SK-MEL-5 (cell line): Measurements from ENCODE around the gene REC114. TPM values are rescaled to one million over a fixed set of nuclear protein-coding genes. Genes with fewer than 3 reads are reported as not detected.
"Not testable (repeated sequence)": the region's sequence is repeated elsewhere in the genome, so short reads cannot be mapped to it uniquely, and the experiment has no call there.

Experiments
- DNase-seq: peaks from one replicate; pipeline ENCODE4 v3.0.0-alpha.2; 2016; ENCODE audit warnings: low read depth, low spot score
- in situ Hi-C: cut with HindIII; loops from 2 replicates; pipeline ENCODE4 v1.10.0; 2016; ENCODE audit warnings: low sequenced_read_pairs, high pct_unique_total_duplicates, low pct_unique_long_range_greater_than_20kb
- total RNA-seq: library from RNA; depleted of rRNA; stranded (reverse); fragments of >200 nt; shearing (Covaris generic); gene quantifications from 2 replicates; pipeline ENCODE4 v1.2.3, GENCODE V29; 2014

Gene REC114
- total RNA-seq, 1 experiment from 2014 or later: not detected

DNA sequence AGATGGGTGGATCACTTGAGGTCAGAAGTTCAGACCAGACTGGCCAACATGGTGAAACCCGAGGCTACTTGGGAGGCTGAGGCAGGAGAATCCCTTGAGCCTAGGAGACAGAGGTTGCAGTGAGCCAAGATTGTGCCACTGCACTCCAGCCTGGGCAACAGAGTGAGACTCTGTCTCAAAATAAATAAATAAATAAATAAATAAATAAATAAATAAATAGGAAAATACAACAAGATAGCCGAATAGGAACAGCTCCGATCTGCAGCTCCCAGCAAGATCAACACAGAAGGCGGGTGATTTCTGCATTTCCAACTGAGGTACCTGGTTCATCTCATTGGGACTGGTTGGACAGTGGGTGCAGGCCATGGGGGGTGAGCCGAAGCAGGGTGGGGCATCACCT lies 4.5 kb downstream of the REC114 start:
- DNase-seq, in situ Hi-C loops: not testable (repeated sequence)

GRCh38 chr15:73448158-73448758 lies 5.3 kb downstream of the REC114 start:
- in situ Hi-C loops, DNase-seq: not testable (repeated sequence)

DNA sequence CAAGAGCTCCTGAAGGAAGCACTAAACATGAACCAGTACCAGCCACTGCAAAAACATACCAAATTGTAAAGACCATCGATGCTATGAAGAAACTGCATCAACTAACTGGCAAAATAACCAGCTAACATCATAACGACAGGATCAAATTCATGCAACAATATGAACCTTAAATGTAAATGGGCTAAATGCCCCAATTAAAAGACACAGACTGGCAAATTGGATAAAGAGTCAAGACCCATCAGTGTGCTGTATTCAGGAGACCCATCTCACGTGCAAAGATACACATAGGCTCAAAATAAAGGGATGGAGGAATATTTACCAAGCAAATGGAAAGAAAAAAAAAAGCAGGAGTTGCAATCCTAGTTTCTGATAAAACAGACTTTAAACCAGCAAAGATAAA lies 7.0 kb downstream of the REC114 start:
- in situ Hi-C loops, DNase-seq: not testable (repeated sequence)

GRCh38 chr15:73454096-73454495 lies 11.1 kb downstream of the REC114 start:
- in situ Hi-C loops: no loop called here
- no peak for DNase-seq

GRCh38 chr15:73455876-73456275 lies 12.9 kb downstream of the REC114 start:
- no peak for DNase-seq
- in situ Hi-C loops: no loop called here

GRCh38 chr15:73457334-73457733 lies 14.4 kb downstream of the REC114 start:
- in situ Hi-C loops: no loop called here
- DNase-seq: no peak

GRCh38 chr15:73460662-73461061 lies 17.7 kb downstream of the REC114 start:
- DNase-seq: no peak
- in situ Hi-C loops: no loop called here

- peak; percentile 22 for DNase-seq
- in situ Hi-C loops: no loop called here
These were observed 21.6 kb downstream of the REC114 start for GRCh38 chr15:73464602-73465001.

- in situ Hi-C loops: no loop called here
- no peak for DNase-seq
These were observed 24.8 kb downstream of the REC114 start for GRCh38 chr15:73467758-73468157.

GRCh38 chr15:73474785-73475184 lies 31.8 kb downstream of the REC114 start:
- in situ Hi-C loops: no loop called here
- no peak for DNase-seq

GRCh38 chr15:73476704-73477216 lies 33.8 kb downstream of the REC114 start:
- DNase-seq: no peak
- in situ Hi-C loops: no loop called here

- in situ Hi-C loops: no loop called here
- DNase-seq: no peak
These were observed 37.1 kb downstream of the REC114 start for GRCh38 chr15:73480050-73480449.

DNA sequence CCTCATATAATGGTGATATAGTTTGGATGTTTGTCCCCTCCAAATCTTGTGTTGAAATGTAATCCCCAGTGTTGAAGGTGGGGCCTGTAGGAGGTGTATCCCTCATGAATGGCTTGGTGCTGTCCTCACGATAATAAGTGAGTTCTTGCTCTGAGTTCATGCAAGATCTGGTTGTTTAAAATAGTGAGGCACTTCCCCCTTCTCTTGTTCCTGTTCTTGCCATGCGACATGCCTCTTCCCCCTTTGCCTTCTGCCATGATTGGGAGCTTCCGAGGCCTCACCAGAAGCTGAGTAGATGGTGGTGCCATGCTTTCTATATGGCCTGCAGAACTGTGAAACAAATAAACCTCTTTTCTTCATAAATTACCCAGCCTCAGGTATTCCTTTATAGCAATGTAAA lies 39.2 kb downstream of the REC114 start:
- in situ Hi-C loops: no loop called here
- no peak for DNase-seq

DNA sequence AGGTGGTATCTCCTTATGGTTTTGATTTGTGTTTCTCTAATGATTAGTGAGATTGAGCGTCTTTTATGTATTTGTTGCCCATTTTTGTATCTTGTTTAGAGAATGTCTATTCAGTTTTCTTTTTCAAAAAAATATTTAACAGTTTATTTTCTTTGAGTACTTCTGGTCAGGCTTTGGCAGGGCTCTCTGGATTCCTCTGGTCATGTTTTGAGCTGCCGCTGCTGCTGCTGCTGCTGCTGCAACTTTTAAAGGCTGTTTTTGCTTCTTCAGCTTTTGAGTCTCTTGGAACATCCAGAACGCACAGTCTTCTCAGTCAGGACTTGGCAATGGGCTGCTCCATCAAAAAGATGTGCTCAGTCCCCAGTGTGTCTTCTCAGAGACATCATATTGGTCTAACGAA lies 40.1 kb downstream of the REC114 start:
- in situ Hi-C loops: no loop called here
- no peak for DNase-seq

- in situ Hi-C loops: no loop called here
- DNase-seq: no peak
These were observed 42.4 kb downstream of the REC114 start for GRCh38 chr15:73485372-73485771.

GRCh38 chr15:73485885-73486284 lies 42.9 kb downstream of the REC114 start:
- in situ Hi-C loops, DNase-seq: not testable (repeated sequence)

DNA sequence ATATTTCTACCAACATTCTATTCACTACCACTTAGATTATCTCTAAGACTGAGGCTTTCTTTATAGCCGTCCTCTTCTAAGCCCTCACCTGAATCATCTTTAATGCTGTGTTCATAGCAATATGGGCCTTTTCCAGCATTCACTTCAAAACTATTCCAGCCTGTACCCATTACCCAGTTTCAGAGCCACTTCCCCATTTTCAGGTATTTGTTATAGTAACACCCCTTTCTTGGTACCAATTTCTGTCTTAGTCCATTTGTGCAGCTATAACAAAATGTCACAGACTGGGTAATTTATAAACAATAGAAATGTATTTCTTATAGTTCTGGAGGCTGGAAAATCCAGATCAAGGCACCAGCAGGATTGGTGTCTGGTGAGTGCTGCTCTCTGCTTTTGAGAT lies 45.7 kb downstream of the REC114 start:
- in situ Hi-C loops: no loop called here
- no peak for DNase-seq

GRCh38 chr15:73493922-73494321 lies 51.0 kb downstream of the REC114 start:
- DNase-seq: no peak
- in situ Hi-C loops: no loop called here

DNA sequence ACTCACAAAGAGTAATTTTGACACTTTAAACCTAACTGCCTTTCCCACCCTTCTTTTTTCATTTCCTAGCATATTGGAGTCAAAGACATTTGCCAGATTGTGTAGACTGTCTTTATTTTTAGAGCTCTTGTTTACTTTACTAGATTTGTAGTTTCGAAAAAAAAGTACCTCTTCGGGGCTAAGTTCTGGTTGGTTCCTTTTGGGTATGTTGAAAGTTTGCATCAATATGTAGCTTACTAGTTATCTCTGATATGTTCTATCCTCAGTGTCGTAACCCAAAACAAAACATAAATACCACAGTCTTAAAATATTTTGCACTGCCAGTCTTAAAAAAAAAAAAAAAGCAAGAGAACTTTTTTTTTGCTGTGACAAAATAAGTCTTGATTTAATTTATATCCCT lies 52.2 kb downstream of the REC114 start:
- DNase-seq: no peak
- in situ Hi-C loops: no loop called here

DNA sequence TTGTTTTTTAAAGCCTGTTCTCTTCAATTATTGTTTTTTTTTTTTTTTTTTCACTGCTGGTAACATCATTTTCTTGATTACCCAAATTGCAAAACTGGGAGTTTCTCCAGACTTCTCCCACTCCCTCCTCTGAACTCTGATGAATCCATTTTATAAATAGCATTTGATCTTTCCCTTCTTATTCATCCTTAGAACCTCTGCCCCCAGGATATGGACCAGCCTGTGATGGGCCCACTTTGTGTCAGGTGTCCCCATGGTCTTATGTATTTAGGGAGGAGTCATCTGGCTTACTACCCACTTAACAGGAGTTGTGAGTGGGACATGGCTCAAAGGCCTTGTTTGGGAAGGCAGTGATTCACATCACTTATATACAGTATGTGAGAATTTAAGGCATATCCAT lies 57.7 kb downstream of the REC114 start:
- no peak for DNase-seq
- in situ Hi-C loops: no loop called here
